GM12891 (cell line): Measurements from ENCODE around the gene GRHL1.

Experiments
- POLR2A ChIP-seq: IDR thresholded peaks from 2 replicates; pipeline ENCODE4 v1.6.1; 2011; ENCODE audit warnings: low read depth, low read length, control low read depth
- POLR2AphosphoS5 ChIP-seq: IDR thresholded peaks from 2 replicates; pipeline ENCODE4 v1.6.1; 2011; ENCODE audit warnings: low read depth, low read length, control low read depth
- POU2F2 ChIP-seq: IDR thresholded peaks from 2 replicates; pipeline ENCODE4 v1.6.1; 2011; ENCODE audit warnings: low read depth, mild to moderate bottlenecking, control low read depth, low read length, moderate library complexity
- SPI1 ChIP-seq: IDR thresholded peaks from 2 replicates; pipeline ENCODE4 v1.6.1; 2011; ENCODE audit warnings: low read depth, low read length, control low read depth
- TAF1 ChIP-seq: IDR thresholded peaks from 2 replicates; pipeline ENCODE4 v1.6.1; 2011; ENCODE audit warnings: low read depth, low read length, control low read depth

DNA sequence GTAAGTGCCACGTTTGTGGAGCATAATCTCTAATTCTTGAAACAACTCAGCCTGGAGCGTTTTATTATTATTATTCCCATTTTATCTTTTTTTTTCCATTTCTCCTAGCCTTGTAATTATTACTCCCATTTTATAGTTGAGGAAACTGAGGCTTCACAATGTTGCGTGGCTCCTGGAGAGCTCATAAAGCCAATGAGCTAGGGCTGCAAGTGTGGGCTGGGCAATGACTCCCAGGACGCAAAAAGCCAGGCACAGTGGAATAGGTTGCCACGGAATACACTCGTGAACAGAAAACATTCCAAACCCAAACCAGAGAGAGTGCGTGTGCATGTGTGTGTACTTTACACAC, 78.4 kb downstream of the GRHL1 start:
- TF ChIP-seq POLR2AphosphoS5 (no peak), TAF1 (no peak), POLR2A (no peak), POU2F2 (no peak), SPI1 (no peak)
